GM21526 (cell line): ENCODE measurements around the gene PAQR5.
"Not testable (repeated sequence)": the region's sequence is repeated elsewhere in the genome, so short reads cannot be mapped to it uniquely, and the experiment has no call there.

Experiments
- ATAC-seq: cut with Tn5 transposase; IDR thresholded peaks from one replicate; pipeline ENCODE4 v1.9.1; 2021; ENCODE audit warnings: moderate library complexity; ENCODE audit not compliant: unreplicated experiment, low FRiP score

The PAQR5 gene

DNA sequence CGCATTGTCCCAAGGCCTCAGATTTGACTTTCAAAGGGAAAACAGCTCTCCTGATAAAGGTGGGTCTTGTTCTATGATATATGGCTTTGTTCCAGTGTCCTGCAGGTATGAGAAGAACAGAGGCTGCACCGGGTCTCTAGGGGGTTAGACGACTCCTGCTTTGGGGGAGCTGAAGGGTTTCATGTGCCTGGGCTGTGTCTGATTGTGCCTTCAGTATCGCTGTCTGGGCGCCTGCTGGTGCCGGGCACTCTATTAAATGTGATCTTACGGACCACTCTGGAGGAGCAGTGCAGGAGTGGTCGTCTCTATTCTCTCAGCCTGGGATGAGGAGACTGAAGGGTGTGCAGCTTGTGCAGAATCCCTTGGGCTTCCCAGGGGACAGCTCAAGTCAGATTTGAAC lies 16.0 kb downstream of the PAQR5 start:
- no peak for ATAC-seq

GRCh38 chr15:69315402-69316110 lies 16.8 kb downstream of the PAQR5 start:
- no peak for ATAC-seq

DNA sequence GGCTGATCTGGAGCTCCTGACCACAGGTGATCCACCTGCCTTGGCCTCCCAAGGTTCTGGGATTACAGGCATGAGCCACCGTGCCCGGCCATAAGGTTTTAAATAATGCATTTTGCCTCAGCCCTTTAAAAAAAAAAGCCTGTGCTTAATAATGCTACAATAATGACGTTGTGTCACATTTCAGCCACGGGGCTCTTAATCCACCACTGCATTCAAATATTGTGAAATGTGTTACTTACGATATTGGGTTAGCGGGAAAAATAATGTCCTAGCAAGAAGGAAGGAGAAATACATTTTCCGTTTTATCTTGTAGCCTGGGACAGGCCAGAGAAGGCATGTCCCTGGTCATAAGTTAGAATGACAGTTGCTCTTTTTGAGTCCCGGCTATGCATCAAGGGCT lies 17.6 kb downstream of the PAQR5 start:
- no peak for ATAC-seq

- no peak for ATAC-seq
Observed at GRCh38 chr15:69317392-69317841, 18.7 kb downstream of the PAQR5 start.

- no peak for ATAC-seq
Observed at GRCh38 chr15:69318033-69318432, 19.3 kb downstream of the PAQR5 start.

GRCh38 chr15:69319384-69320375 lies 21.0 kb downstream of the PAQR5 start:
- ATAC-seq: no peak

- no peak for ATAC-seq
Observed at GRCh38 chr15:69320977-69321554, 22.4 kb downstream of the PAQR5 start.

- ATAC-seq: no peak
Observed at GRCh38 chr15:69323893-69324430, 25.2 kb downstream of the PAQR5 start.

- no peak for ATAC-seq
Observed at GRCh38 chr15:69324565-69324964, 25.9 kb downstream of the PAQR5 start.

DNA sequence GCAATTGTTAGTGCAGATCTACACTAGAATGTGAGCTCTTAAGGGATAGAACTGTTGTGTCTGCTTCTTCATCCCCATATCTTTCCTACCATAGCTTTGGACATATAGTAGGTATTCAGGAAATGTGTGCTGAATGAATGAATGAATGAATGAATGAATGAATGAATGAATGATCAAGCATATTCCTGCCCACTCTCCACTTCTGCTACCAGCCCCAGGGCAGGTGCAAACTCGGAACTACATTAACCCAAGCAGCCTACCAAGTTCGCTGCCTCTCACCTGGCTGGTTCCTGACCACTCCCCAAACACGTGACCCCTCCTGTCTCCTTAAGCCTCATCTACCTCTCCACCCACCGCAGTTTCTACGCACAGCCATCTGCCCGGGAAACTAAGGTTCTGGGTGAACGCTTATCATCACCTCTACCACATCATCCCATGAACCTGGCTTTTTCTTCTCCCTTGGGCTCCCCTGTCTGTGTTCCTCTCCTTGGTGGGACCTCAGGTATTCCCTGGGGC lies 26.8 kb downstream of the PAQR5 start:
- no peak for ATAC-seq

DNA sequence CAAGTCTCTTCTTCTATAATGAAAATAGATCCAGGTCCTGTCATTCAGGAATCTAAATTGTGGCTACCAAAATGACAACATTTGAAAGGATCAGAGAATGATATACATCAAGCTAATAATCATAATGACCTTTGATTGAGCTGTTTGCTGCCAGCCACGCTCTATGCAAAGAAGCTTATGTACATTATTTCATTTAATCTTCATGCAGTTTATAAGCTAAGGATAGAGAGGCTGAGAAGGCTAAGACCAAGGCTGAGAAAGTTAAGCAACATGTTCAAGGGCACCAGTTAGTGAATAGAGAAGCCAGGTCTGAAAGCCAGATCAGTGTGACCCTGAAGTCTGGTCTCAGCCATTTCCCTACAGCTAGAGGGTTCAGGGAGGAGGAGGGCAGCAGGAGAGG lies 29.4 kb downstream of the PAQR5 start:
- ATAC-seq: no peak

GRCh38 chr15:69328739-69329138 lies 30.0 kb downstream of the PAQR5 start:
- ATAC-seq: no peak

GRCh38 chr15:69337138-69337537 lies 38.4 kb downstream of the PAQR5 start:
- ATAC-seq: no peak

DNA sequence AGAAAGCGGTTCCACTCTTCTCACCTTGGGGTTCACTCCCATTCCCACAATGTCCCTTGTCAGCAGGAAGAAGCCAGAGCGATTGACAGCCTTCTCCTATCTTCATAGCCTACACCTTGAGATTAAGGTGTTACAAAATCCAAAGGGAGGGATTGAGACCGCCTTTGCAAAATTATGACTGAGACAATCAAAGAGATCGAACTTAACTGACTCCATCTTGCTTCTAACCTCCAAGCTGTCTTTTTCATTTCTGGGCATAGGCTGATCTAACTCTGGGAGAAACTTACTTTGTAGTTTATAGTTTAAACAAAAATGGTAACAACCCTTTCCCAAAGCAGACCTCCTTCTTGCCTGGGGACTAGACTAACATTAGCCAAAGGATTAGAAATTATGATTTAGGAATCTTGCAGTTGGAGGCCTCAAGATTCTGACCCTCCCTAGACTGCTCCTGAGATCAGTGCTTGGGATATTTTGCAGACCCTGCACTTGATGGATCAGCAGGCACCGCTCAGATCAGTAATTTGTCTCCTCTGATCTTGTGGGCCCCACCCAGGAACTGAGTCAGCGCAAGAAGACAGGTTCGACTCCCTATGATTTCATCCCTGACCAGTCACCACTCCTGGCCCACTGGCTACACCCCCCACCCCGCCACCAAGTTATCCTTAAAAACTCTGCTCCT lies 40.0 kb downstream of the PAQR5 start:
- no peak for ATAC-seq

DNA sequence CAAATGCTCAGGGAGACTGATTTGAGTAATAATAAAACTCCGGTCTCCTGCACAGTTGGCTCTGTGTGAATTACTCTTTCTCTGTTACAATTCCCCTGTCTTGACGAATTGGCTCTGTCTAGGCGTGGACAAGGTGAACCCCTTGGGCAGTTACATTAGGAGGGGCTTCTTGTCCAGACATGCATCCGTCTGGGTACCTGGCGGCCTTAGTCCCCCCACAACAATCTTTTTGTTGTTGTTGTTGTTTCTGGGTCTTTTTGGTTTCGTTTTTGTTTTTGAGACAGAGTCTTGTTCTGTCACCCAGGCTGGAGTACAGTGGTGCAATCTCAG lies 40.5 kb downstream of the PAQR5 start:
- not testable (repeated sequence) for ATAC-seq

DNA sequence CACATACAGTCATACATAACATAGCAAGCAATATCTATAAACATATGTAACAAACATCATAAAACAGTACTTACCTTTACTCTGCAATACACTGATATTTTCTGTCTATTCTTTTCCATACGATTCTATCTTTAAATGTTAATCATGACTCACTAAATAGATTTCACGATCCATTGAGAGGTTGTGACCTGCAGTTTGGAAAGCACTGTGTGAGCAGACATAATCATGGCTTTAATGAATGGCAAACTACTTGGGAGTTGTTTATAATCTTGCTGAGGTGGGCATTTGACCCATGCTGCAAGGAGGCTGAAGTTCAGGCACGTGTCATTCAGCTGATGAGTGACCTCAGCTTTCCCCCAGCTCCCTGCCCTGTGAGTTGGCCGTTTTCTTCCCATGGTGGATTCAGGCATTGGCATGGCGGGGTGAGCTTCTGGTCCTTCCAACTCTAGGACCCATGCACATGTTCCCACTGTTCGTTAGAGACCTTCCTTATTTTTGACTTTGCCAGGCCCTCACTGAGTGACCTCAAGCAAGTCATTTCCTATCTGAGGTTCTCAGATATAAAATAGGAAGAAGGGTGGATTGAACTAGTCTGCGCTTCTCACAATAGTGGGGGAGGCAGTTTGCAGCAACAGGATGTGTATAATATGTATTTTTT lies 41.7 kb downstream of the PAQR5 start:
- no peak for ATAC-seq

DNA sequence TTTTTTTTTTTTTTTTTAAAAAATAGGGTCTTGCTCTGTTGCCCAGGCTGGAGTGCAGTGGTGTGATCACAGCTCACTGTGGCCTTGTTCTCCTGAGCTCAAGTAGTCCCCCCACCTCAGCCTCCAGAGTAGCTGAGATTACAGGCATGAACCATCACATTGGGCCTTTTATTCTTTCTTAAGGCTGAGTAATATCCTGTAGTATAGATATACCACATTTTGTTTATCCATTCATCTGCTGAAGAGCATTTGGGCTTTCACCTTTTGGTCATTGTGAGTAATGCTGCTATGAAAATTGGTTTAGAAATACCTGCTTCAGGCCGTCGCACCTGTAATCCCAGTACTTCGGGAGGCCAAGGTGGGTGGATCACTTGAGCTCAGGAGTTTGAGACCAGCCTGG lies 42.6 kb downstream of the PAQR5 start:
- no peak for ATAC-seq

DNA sequence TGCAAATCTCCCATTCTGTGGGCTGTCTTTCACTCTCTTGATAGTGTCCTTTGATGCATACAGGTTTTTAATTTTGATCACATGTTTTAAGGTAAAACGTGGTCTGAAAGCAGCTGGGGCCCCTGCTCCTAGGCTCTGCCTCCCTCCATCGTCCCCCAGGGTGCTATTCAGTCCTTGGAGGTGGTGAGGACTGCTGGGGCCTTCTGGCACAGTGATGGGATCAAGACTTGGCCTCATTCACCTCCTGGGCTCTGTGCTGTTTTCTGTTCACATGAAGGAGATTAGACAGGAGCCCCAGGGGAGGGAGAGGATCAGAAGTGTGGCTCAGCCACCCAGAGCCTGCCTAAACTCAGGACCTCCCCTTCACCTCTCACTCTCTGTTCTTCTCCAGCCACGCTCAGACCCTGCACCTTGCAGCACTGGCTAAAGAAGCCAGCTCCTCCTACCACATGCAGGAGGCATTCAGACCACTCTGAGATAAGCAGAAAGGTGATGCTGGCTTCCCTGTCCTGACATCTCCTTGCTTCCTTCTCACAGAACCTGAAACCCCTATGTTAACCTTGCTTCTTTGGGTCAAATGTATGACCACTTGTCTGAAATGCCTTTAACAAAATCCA lies 43.9 kb downstream of the PAQR5 start:
- ATAC-seq: no peak

DNA sequence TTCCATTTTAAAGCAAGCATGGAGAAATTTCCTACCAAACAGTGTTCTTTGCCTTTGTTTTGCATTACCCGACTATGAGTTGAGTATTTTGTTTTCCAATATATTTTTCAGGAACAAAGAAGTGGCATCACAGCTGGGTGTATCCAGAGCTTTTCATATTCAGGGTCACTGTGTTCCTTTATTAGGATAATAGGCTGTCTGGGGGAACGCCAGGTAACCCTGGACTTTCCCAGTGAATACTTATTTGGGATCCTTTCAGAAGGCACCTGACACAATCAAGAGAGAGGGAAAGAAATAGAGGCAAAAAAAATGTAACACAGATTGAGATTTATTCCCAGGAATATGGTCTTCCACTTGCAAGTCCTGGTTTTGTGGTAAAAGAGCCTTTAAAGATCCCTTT lies 44.4 kb downstream of the PAQR5 start:
- no peak for ATAC-seq
